Aorta (tissue), 5 donors: ENCODE results near the gene RAB3D. TPM values are rescaled to one million over a fixed set of nuclear protein-coding genes. Genes with fewer than 3 reads are reported as not detected.
"Not testable (repeated sequence)": the region's sequence is repeated elsewhere in the genome, so short reads cannot be mapped to it uniquely, and the experiment has no call there.

Source experiments
- ATAC-seq: fragments of 200-7000 bp; cut with Tn5 transposase; one replicate; pipeline ENCODE4 v1.9.1; 2022; ENCODE audit warnings: moderate library complexity; ENCODE audit not compliant: low FRiP score
- DNase-seq, 2 donors: peaks; one replicate each; pipeline ENCODE4 v3.0.0-alpha.2; 2020
- H3K27ac ChIP-seq, 2 donors: one replicate each; pipeline ENCODE4 v1.5.1; 2013; ENCODE audit warnings: low read length in 2 of 2, mild to moderate bottlenecking in 2 of 2, moderate library complexity in 2 of 2, control low read depth in 1 of 2, inconsistent platforms in 1 of 2, low read depth in 1 of 2
- H3K27me3 ChIP-seq, 2 donors: one replicate each; pipeline ENCODE4 v1.6.1; 2013; ENCODE audit warnings: control low read depth in 1 of 2, low read length in 1 of 2, mild to moderate bottlenecking in 1 of 2, moderate library complexity in 1 of 2; ENCODE audit not compliant: insufficient read depth in 2 of 2, control insufficient read depth in 1 of 2
- H3K36me3 ChIP-seq, 2 donors: one replicate each; pipeline ENCODE4 v1.6.1; 2013; ENCODE audit warnings: control low read depth in 1 of 2, low read length in 1 of 2, mild to moderate bottlenecking in 1 of 2; ENCODE audit not compliant: insufficient read depth in 2 of 2, control insufficient read depth in 1 of 2
- H3K4me1 ChIP-seq, 2 donors: one replicate each; pipeline ENCODE4 v1.6.1; 2013; ENCODE audit warnings: low read length in 2 of 2, control low read depth in 1 of 2, mild to moderate bottlenecking in 1 of 2, moderate library complexity in 1 of 2; ENCODE audit not compliant: insufficient read depth in 2 of 2, control insufficient read depth in 1 of 2
- H3K4me3 ChIP-seq, 2 donors: one replicate each; pipeline ENCODE4 v1.5.1; 2013; ENCODE audit warnings: low read length in 2 of 2, control low read depth in 1 of 2, mild to moderate bottlenecking in 1 of 2
- H3K9me3 ChIP-seq: one replicate; pipeline ENCODE4 v1.6.1; 2013; ENCODE audit warnings: mild to moderate bottlenecking, low read length; ENCODE audit not compliant: control insufficient read depth
- WGBS, 2 donors: extraction: QIAGEN DNeasy Blood & Tissue Kit; methylation state at CpG; one replicate each; pipeline ENCODE4 v1.1.7; 2013; 5-methylcytosine and 5-hydroxymethylcytosine counted together
- intact Hi-C, 2 donors: fragments of 100-400 bp; cut with DNase I; formaldehyde crosslinking; loops; one replicate each; pipeline versions ENCODE4 v1.14.2 to v1.15.0; 2022
- polyA plus RNA-seq, 2 donors: library from polyadenylated mRNA; stranded (reverse); fragments of 200-250 nt; gene quantifications; one replicate each; pipeline ENCODE4 v1.2.3, GENCODE V29; 2013
- total RNA-seq, 2 donors: library from RNA; stranded (reverse); fragmentation: NEBNext Ultra II Directional; extraction: Animal tissue kit (Norgen Biotek cat#: 25700); gene quantifications; one replicate each; pipeline ENCODE4 v1.2.1, GENCODE V29; 2021
- donor health status: healthy with polysubstance abuse.
- donor health status: Bipolar disorder and iron deficiency.
- donor health status: DM: no; HTN: no; CAD: no.
- donor health status: DM: no; HTN: no; CAD: no.
- donor health status: DM: yes; HTN: yes; CAD: no.

RAB3D gene
- total and polyA plus RNA-seq, 4 donors: 3.0 to 32.7 (median 16.9) TPM

GRCh38 chr19:11379269-11379845 lies 39.9 kb upstream of the RAB3D start:
- H3K27me3 ChIP-seq, H3K4me1 ChIP-seq, DNase-seq, H3K4me3 ChIP-seq, ATAC-seq, H3K9me3 ChIP-seq, H3K36me3 ChIP-seq, H3K27ac ChIP-seq: not testable (repeated sequence)
- 84 to 85% methylated on average over 14 of the region's 14 CpGs for whole genome bisulfite sequencing, 2 donors
- intact Hi-C loops: loop anchor here (5.0 kb wide), 2 partner anchors 42 to 87 kb away; partner anchors contain the start of gene RAB3D (in 1 of the 2)

GRCh38 chr19:11378319-11379189 lies 39.1 kb upstream of the RAB3D start:
- Histone ChIP-seq H3K4me1 (peaks cover 2 to 4% of the 10 kb centered on the region in 2 donors), H3K9me3 (no peaks in the 10 kb centered on the region), H3K27ac (peak overlapping the region in 1 of 2 donors; percentile 28), H3K4me3 (no peak overlapping the region), H3K27me3 (no peaks in the 10 kb centered on the region), H3K36me3 (no peaks in the 10 kb centered on the region)
- intact Hi-C loops: loop anchor here (5.0 kb wide), 2 partner anchors 41 to 86 kb away; partner anchors contain the start of gene RAB3D (in 1 of the 2)
- WGBS, 2 donors: 19 to 24% methylated on average over 8 of the region's 8 CpGs
- ATAC-seq: no peak
- DNase-seq: peak in 1 of 2 donors; percentile 61

GRCh38 chr19:11377756-11378155 lies 38.3 kb upstream of the RAB3D start:
- whole genome bisulfite sequencing, 2 donors: 94 to 95% methylated on average over 3 of the region's 3 CpGs
- H3K27ac ChIP-seq: peak overlapping the region in 1 of 2 donors; percentile 41

GRCh38 chr19:11377237-11377636 lies 37.8 kb upstream of the RAB3D start:
- H3K27ac ChIP-seq: no peak overlapping the region
- peaks cover 2 to 4% of the 10 kb centered on the region in 2 donors for H3K4me1 ChIP-seq
- intact Hi-C loops: loop anchor here (5.0 kb wide), 2 partner anchors 40 to 85 kb away; partner anchors contain the start of gene RAB3D (in 1 of the 2)
- no peaks in the 10 kb centered on the region for H3K9me3 ChIP-seq
- peak in 1 of 2 donors; percentile 71 for DNase-seq
- H3K27me3 ChIP-seq: no peaks in the 10 kb centered on the region
- no peaks in the 10 kb centered on the region for H3K36me3 ChIP-seq
- H3K4me3 ChIP-seq: no peak overlapping the region
- ATAC-seq: no peak

More at GRCh38 chr19:11377756-11378155, 38.3 kb upstream of the RAB3D start:
- Histone ChIP-seq H3K9me3 (no peaks in the 10 kb centered on the region), H3K27me3 (no peaks in the 10 kb centered on the region), H3K4me1 (peaks cover 2 to 4% of the 10 kb centered on the region in 2 donors), H3K36me3 (no peaks in the 10 kb centered on the region), H3K4me3 (no peak overlapping the region)
- DNase-seq (no peak), ATAC-seq (no peak)
- intact Hi-C loops: loop anchor here (5.0 kb wide), 2 partner anchors 40 to 85 kb away; partner anchors contain the start of gene RAB3D (in 1 of the 2)

- H3K27me3 ChIP-seq: no peaks in the 10 kb centered on the region
- ATAC-seq (peak; percentile 8), DNase-seq (peak in 1 of 2 donors; percentile 81)
- no peaks in the 10 kb centered on the region for H3K36me3 ChIP-seq
- H3K4me3 ChIP-seq: peak overlapping the region in 1 of 2 donors; percentile 11
- peaks cover 2 to 4% of the 10 kb centered on the region in 2 donors for H3K4me1 ChIP-seq
- H3K9me3 ChIP-seq: no peaks in the 10 kb centered on the region
- H3K27ac ChIP-seq: peak overlapping the region; percentile 20 to 72
- 4 to 6% methylated on average over 27 of the region's 27 CpGs for WGBS, 2 donors
- intact Hi-C loops: loop anchor here (5.0 kb wide), 2 partner anchors 38 to 83 kb away; partner anchors contain the start of gene RAB3D (in 1 of the 2)
Measured at GRCh38 chr19:11375143-11375948, 35.9 kb upstream of the RAB3D start.

- intact Hi-C loops: loop anchor here (5.0 kb wide), 2 partner anchors 37 to 82 kb away; partner anchors contain the start of gene RAB3D (in 1 of the 2)
- H3K36me3 ChIP-seq: no peaks in the 10 kb centered on the region
- ATAC-seq (peak; percentile 98), DNase-seq (peak; percentile 99)
- H3K4me1 ChIP-seq: peaks cover 2 to 4% of the 10 kb centered on the region in 2 donors
- no peaks in the 10 kb centered on the region for H3K27me3 ChIP-seq
- no peaks in the 10 kb centered on the region for H3K9me3 ChIP-seq
- peak within 1 kb of the TSS; percentile 72 to 88 for H3K27ac ChIP-seq
- WGBS, 2 donors: 0% methylated on average over 44 of the region's 44 CpGs
- H3K4me3 ChIP-seq: peak within 1 kb of the TSS in 1 of 2 donors; percentile 55
Measured at GRCh38 chr19:11374433-11375142, 35.1 kb upstream of the RAB3D start, which contains the start of gene SWSAP1. TSS of gene SWSAP1 (plus strand) at chr19:11374666. CDS start at chr19:11374681, 15 bp downstream.

GRCh38 chr19:11373885-11374432 lies 34.5 kb upstream of the RAB3D start:
- H3K27ac ChIP-seq: peak overlapping the region in 1 of 2 donors; percentile 23
- DNase-seq (no peak), ATAC-seq (no peak)
- H3K27me3 ChIP-seq: no peaks in the 10 kb centered on the region
- no peak overlapping the region for H3K4me3 ChIP-seq
- 58 to 61% methylated on average over 11 of the region's 11 CpGs for WGBS, 2 donors
- no peaks in the 10 kb centered on the region for H3K36me3 ChIP-seq
- H3K4me1 ChIP-seq: peaks cover 2 to 4% of the 10 kb centered on the region in 2 donors
- H3K9me3 ChIP-seq: no peaks in the 10 kb centered on the region
- intact Hi-C loops: no loop called here
